Neutrophil (primary cell): Measurements from ENCODE around the gene ALDH2.

Experiments
- H3K27ac ChIP-seq: fragments of 200-600 bp; sonication (generic); 2 replicates; pipeline ENCODE4 v1.5.1; 2016; ENCODE audit warnings: mild to moderate bottlenecking, moderate library complexity
- H3K27me3 ChIP-seq: fragments of 200-600 bp; sonication (generic); 2 replicates; pipeline ENCODE4 v1.6.0; 2016; ENCODE audit warnings: mild to moderate bottlenecking
- H3K36me3 ChIP-seq: fragments of 200-600 bp; sonication (generic); 2 replicates; pipeline ENCODE4 v1.5.1; 2017
- H3K4me1 ChIP-seq, 2 experiments: fragments of 200-600 bp in 1 of 2; sonication (generic) in 1 of 2; 1 replicate in 1 of 2; 2 replicates in 1 of 2; pipeline versions ENCODE4 v1.5.1 to v1.6.1; 2013 to 2016; ENCODE audit warnings: low read depth in 1 of 2, low read length in 1 of 2, mild to moderate bottlenecking in 1 of 2, moderate library complexity in 1 of 2; ENCODE audit not compliant: control insufficient read depth in 1 of 2, insufficient read depth in 1 of 2
- H3K4me3 ChIP-seq, 2 experiments: fragments of 200-600 bp in 1 of 2; sonication (generic) in 1 of 2; 1 replicate in 1 of 2; 2 replicates in 1 of 2; pipeline ENCODE4 v1.5.1; 2013 to 2016; ENCODE audit warnings: low read depth in 1 of 2, low read length in 1 of 2, mild to moderate bottlenecking in 1 of 2, moderate library complexity in 1 of 2
- H3K9me3 ChIP-seq: fragments of 200-600 bp; sonication (generic); 2 replicates; pipeline ENCODE4 v1.5.1; 2016
- TF ChIP-seq, protein P1 (sequence below): fragments of 200-600 bp; sonication (generic); IDR thresholded peaks from 2 replicates; pipeline ENCODE4 v1.5.1; 2016; ENCODE audit warnings: antibody characterized with exemption

The ALDH2 gene

GRCh38 chr12:111838353-111838752 lies 71.6 kb downstream of the ALDH2 start:
- Histone ChIP-seq H3K9me3 (no peaks in the 10 kb centered on the region), H3K4me3 (no peak overlapping the region), H3K27ac (no peak overlapping the region), H3K4me1 (peaks cover 35 to 36% of the 10 kb centered on the region in 2 experiments), H3K27me3 (no peaks in the 10 kb centered on the region), H3K36me3 (peaks cover 8% of the 10 kb centered on the region)
- TF ChIP-seq, protein P1, sequence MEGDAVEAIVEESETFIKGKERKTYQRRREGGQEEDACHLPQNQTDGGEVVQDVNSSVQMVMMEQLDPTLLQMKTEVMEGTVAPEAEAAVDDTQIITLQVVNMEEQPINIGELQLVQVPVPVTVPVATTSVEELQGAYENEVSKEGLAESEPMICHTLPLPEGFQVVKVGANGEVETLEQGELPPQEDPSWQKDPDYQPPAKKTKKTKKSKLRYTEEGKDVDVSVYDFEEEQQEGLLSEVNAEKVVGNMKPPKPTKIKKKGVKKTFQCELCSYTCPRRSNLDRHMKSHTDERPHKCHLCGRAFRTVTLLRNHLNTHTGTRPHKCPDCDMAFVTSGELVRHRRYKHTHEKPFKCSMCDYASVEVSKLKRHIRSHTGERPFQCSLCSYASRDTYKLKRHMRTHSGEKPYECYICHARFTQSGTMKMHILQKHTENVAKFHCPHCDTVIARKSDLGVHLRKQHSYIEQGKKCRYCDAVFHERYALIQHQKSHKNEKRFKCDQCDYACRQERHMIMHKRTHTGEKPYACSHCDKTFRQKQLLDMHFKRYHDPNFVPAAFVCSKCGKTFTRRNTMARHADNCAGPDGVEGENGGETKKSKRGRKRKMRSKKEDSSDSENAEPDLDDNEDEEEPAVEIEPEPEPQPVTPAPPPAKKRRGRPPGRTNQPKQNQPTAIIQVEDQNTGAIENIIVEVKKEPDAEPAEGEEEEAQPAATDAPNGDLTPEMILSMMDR = no peak

GRCh38 chr12:111840807-111841206 lies 74.1 kb downstream of the ALDH2 start:
- Histone ChIP-seq H3K27me3 (no peaks in the 10 kb centered on the region), H3K36me3 (peaks cover 8% of the 10 kb centered on the region), H3K4me3 (peak overlapping the region; percentile 73 to 95), H3K9me3 (no peaks in the 10 kb centered on the region), H3K4me1 (peaks cover 28 to 30% of the 10 kb centered on the region in 2 experiments), H3K27ac (peak overlapping the region; percentile 92)
- TF ChIP-seq, protein P1 = no peak

- TF ChIP-seq, protein P1 = no peak
- peak overlapping the region; percentile 92 for H3K27ac ChIP-seq
- no peaks in the 10 kb centered on the region for H3K9me3 ChIP-seq
- peaks cover 28 to 30% of the 10 kb centered on the region in 2 experiments for H3K4me1 ChIP-seq
- peak overlapping the region; percentile 73 to 95 for H3K4me3 ChIP-seq
- peaks cover 8% of the 10 kb centered on the region for H3K36me3 ChIP-seq
- H3K27me3 ChIP-seq = no peaks in the 10 kb centered on the region
Measured at GRCh38 chr12:111841236-111841749, 74.6 kb downstream of the ALDH2 start.

DNA sequence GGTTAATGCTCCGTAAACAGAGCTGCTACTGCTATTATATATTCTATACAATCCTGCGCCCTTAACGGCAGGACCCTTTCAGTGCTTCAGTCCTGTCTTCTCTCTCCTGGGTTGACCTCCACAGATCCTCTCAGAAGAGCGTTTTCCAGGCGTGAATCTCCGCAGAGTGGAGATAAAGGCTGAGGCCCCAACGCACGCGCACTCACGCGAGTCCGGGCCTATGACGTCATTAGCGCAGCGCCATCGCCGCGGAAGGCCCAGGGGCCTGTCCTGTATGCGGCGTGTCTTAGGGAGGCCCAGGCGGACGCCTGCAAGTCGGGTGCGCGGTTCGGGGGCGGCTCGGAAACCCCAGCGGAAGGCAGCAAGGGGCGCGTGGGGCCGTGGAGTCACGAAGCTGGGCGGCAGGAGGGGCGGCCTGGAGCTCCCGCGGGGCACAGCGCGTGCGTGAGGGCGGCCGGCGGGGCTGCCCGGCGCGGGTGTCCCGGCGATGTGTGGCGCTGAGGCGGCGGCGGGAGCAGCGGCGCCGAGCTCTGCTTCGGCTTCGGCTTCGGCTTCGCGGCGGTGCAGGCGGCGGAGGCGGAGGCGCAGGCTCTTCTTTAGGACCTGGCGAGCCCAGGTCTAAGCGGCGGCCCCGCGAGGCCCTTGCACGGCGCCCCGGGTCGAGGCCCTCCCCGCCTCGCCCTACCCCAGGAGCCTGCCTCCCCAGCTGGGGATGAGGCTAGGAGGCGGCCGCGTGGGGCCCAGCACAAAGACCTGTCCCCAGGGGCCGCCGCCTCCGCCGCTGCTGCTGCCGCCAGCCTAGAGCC lies 75.2 kb downstream of the ALDH2 start, which contains the start of gene MAPKAPK5:
Gene MAPKAPK5, plus strand, starts transcription at position 479 of the 806 bp plus-strand sequence. CDS start 506 bp downstream, outside the sequence.
- TF ChIP-seq, protein P1 = no peak
- Histone ChIP-seq H3K27ac (peak within 1 kb of the TSS; percentile 92), H3K9me3 (no peaks in the 10 kb centered on the region), H3K27me3 (no peaks in the 10 kb centered on the region), H3K4me1 (peaks cover 28 to 30% of the 10 kb centered on the region in 2 experiments), H3K36me3 (peaks cover 8% of the 10 kb centered on the region), H3K4me3 (peak within 1 kb of the TSS; percentile 73 to 95)

- peak overlapping the region; percentile 73 to 95 for H3K4me3 ChIP-seq
- TF ChIP-seq, protein P1 = no peak
- H3K4me1 ChIP-seq = peaks cover 28 to 30% of the 10 kb centered on the region in 2 experiments
- H3K27ac ChIP-seq = peak overlapping the region; percentile 92
- H3K27me3 ChIP-seq = no peaks in the 10 kb centered on the region
- peaks cover 8% of the 10 kb centered on the region for H3K36me3 ChIP-seq
- no peaks in the 10 kb centered on the region for H3K9me3 ChIP-seq
Measured at GRCh38 chr12:111842556-111843396, 76.0 kb downstream of the ALDH2 start.
